SIG-M5 (cell line): ENCODE data around the gene BRF1.
A peak's percentile ranks its signal among the peaks of the same experiment; 100 is the strongest.
"Not testable (repeated sequence)": the region's sequence is repeated elsewhere in the genome, so short reads cannot be mapped to it uniquely, and the experiment has no call there.

ENCODE experiments used
- DNase-seq: peaks from one replicate; lab custom pipeline; 2025; lab: John Stamatoyannopoulos, UW

BRF1 gene

GRCh38 chr14:105332350-105332874, 31.6 kb upstream of the BRF1 start:
- no peak for DNase-seq

DNA sequence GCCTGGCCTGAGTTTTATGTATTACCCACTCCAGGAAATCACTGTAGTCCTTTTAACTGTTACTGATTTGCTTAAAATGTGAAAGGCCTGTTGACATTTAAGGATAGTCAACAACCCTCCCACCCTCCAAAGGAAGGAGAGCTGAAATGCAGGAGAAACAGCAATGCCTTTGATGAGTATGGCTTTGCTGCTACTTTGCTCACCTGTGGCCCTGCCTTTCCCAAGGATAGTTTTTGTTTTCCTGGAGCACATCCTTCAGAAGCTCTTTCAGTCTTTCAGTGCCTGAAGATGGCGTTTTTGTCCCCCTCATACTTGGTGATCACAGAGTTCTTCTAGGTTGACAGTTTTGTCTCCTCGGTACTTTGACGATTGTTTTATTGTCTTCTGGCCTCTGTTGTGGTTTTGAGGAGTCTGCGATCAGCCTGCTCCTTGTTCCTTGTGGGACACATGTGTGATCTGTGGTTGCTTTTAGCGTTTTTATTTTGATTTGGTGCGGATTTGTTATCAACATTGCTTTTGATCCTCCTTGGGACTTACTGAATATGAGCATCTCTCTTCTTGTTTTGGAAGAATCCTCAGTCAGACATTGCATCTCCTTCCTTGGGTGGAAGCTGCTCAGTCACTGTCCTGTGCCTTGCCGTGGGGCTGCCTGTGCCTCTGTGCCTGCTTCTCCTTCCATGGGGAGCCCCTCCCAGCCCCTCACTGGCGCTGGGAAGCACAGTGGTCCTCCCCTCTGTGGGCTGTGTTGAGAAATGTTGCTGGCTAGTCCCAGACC, 31.0 kb upstream of the BRF1 start:
- DNase-seq, result no peak

DNA sequence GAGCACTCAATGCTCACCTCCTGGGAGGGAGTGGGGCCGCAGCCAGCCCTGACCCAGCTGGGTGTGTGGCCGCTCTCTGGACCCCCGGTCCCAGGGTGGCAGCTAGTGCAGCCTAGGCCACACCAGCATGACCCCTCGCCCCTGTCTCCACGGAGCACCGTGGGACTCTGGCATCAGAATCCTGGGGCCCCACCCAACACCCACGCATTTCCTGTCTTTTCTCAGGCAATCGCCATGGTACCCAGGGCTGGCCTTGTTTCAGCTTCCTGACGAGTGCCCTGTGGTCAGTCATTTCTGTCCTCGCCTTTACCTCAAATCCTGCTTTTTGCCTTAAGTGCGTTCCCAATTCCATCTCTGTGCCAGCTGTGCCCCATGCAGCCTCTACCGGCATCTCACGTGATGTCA, 29.7 kb upstream of the BRF1 start:
- no peak for DNase-seq

DNA sequence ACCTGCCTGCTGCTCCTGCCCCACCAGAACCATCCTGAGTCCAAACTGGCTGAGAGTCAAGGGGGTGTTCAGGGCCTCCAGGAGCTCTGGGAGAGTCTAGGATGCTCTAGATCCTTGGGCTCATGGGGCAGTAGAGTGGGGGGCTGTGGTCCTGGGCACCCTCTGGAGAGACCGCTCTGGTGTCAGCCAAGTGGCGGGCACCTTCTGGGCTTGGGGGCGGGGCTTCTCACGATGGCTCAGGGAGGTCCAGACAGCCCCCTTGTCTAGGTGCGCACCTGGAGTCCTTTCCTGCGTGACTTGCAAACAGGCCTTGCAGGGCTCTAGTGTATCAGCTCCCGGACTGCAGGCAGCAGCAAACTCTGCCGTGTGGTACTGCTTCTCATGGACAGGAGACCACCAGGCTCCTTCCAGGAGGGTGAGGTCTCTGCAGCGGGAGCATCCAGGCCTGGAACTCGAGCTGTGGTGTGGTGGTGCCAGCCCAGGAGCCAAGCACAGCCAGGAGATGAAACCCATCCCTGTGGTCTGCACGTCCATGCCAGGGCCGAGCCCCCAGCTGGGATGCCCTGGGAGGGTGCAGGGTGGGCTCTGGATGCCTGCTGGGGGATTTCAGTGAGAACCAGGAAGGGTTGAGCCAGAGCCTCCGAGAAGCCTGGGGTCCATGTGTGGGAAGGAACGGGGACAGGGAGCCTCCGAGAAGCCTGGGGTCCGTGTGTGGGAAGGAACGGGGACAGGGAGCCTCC, 28.8 kb upstream of the BRF1 start:
- no peak for DNase-seq

DNA sequence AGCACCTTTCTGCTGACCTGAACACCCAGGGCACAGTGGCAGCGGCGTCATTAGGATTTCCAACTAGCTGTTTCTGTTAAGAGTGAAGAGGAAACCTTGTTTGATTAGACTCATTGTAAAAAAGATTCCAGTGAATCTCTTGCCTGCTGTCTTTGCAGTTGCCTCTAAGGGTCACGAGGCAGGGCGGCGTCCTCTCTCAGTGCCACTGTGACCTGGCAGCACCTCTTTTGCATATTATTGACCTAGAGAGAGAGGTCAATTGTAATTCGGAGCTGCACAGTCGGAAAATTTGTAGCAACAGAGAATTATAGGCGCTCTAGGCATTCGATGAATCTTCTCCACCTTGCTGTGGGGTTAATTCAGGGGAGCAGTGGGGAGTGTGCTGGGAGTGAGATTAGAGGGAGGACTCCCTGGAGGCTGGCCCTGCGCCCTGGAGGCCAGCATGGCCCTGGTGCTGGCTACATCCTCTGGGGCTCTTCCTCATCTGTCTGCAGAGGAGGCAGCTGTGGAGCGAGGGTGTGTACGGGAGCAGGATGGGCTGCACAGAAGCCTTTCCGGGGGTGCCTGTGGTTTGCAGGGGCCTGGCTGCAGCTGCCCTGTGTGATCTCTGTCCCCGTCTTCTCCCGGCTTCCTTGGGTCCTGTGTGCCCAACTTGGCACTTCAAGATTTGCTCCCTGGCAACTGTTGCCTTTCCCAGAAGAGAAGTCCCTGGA, 28.0 kb upstream of the BRF1 start:
- no peak for DNase-seq

DNA sequence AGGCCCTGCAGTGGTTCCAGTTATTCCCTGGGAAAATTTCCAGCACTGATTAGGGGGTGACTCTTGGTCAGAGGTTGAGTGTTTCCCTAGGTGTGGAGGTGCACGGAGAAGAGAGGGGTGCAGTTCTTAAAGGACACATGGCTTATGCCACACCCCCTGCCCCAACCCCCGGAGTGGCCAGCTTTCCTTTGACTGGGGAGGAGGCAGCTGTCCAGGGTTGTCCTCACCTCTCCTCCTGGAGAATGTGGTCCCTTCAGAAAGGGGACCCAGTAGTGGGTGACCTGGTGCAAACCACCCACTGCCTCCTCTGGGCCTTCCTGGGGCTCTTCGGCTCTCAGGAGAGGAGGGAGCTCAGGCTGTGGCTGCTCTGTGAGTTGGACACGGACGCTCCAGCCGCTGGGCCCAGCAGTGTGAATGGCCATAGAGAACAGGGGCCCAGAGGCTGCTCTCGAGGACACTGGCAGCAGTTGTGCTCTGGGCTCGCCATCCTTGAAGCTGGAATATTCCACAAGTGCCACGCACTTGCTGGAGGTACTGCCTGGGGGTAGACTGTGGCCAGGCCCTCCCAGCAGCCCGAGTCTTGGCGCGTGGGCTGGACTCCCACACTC, 27.4 kb upstream of the BRF1 start:
- no peak for DNase-seq

- DNase-seq, result not testable (repeated sequence)
These were observed 26.9 kb upstream of the BRF1 start for GRCh38 chr14:105327695-105328045.

DNA sequence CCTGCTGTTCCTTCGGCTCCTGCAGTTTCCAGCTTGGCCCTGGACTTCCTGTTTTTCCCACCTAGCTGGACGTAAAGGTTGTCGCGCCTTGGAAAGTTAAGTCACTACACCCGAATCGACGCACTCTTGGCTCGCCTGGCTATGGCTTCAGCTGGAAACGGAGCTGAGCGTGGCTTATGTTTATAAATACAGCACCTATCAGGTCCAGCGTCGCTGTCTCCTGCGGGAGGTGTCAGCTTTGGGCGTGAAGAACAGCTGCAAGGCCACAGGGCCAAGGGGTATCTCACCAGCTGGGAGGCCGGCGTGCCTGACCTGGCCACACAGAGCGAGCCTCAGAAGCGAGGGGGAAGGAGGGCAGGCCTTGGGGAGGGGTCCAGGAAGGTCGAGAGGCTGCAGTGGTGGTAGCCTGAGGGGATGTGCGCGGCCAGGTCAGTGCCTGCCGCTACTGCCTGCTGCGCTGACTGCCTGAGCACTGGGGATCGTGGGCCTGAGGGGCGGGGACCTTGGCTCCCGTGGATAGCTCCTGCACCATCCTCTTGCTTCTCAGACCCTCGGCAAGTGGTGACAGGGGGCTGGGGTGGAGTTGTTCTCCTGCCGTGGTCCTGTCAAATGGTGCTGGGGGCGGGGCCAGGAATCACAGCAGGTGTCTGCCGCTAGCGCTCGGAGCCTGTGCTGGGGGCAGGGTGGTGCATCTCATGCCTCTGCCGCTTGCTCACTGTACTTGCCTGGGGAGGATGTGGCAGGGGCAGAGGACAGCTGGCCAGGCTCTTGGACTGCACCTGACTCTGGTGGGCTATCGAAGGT, 26.3 kb upstream of the BRF1 start:
- no peak for DNase-seq

- no peak for DNase-seq
These were observed 25.7 kb upstream of the BRF1 start for GRCh38 chr14:105326568-105326867.

DNA sequence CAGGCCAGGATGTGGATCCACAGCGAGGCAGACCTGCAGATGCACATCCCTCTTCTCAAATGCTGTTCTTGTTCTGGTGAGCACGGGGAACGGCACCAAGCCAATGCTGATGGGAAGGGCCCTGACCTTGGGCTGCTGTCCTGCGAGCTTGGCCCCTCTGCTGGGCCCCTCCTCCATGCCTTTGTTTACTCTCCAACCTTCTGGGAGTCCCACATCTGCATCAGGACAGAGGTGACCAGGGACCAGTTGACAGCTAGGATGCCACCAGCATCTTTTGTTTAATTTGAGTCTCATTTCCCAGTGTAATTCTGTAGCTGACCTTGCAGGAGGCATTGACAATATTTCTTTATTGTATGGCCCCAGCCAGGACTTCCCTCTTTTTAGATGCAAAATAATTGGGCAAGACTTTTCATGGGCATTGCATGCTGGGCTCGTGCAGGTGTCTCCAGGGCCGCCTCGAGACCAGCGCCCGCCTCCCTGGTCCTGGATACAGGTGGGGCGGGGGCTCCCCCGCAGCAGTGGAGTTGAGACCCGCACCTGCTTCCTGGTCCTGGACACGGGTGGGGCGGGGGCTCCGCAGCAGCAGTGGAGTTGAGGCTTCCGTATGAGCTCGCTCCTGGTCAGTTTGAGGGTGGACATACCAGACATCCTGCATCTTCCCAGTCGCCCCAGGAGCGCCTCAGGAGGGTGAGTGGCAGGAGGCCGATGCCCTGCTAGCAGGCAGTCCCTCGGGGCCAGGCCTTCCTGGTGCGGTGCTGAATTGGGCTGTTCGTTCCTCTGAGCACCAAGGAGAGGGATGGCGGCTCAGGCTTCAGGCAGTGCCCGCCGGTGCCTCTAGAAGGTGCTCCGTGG, 25.1 kb upstream of the BRF1 start:
- no peak for DNase-seq

- DNase-seq, result no peak
These were observed 24.5 kb upstream of the BRF1 start for GRCh38 chr14:105325303-105325702.

GRCh38 chr14:105324871-105325270, 24.1 kb upstream of the BRF1 start:
- no peak for DNase-seq

DNA sequence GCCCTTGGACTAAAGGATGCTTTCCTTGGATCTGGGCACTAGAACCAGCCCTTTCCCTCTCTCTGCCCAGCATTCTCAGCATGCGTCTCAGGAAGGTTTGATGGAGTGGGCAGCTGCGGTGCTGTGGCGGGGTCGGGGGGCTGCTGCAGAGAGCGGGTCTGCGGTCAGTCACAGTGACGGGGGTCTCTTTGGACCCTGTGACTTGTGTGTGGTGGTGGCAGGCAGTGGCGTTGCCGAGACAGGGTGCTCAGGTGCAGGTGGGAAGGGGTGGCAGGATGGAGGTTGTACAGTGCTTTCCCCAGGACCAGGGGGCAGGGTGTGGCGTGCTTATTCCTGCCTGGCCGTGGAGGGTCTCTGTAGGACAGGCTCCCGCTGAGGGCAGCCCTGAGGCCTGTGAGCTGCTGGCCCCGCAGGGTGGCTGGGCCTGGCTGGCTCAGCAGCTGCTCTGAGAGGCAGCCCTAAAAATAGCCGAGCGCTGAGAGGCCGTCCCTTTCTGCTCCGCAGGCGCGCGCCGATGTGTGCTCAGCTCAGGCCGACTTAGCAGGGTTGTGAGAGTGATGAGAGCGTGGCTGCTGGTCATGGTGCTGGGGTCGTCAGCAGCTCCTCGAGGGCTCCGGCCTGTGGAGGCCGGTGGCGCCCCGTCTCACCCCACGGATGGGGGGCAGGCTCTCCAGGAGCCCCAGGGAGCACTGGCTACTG, 23.4 kb upstream of the BRF1 start:
- DNase-seq, result no peak

DNA sequence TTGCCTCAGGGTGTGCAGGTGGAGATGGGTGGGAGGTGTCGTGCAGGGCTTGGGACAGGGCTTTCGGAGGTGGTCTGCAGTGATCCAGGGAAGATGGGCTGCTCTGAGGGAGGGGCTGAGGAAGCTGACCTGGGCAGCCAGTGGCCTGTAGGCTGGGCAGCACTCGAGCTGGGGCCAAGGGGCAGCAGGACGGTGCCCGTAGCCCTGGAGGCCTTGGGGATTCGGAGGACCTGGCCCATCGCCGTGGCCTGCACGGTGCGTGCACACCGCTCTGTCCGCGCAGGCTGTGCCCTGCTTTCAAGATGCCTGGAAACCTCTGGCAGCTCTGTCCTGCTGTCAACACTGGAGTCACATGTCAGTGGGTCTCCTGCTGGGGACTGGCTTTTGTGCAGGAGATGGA, 22.9 kb upstream of the BRF1 start:
- DNase-seq, result no peak

- no peak for DNase-seq
These were observed 22.2 kb upstream of the BRF1 start for GRCh38 chr14:105322791-105323556.

- peak; percentile 11 for DNase-seq
These were observed 16.7 kb upstream of the BRF1 start for GRCh38 chr14:105317546-105317945.

GRCh38 chr14:105316968-105317510, 16.2 kb upstream of the BRF1 start:
- no peak for DNase-seq

DNA sequence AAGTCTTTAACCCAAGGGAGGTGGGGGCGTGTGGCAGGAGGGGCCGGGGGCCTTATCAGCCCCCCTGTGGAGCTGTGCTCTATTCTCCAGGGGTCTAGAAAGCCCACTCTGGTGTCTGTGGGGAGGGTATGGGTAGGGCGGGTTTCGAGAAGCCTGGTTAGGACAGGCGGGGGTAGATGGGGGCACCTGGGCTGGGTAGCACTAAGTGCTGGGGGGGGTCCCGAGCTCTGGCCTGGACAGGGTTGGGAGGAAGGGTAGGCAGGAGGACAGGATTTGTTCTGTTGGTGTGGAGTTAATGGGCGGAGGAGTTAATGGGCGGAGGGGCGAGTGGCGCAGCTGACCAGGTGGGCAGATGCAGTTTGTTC, 15.8 kb upstream of the BRF1 start:
- DNase-seq, result no peak

GRCh38 chr14:105315941-105316576, 15.3 kb upstream of the BRF1 start:
- DNase-seq, result no peak
